ENCODE measurements around the gene DGKI.

The DGKI gene

DNA sequence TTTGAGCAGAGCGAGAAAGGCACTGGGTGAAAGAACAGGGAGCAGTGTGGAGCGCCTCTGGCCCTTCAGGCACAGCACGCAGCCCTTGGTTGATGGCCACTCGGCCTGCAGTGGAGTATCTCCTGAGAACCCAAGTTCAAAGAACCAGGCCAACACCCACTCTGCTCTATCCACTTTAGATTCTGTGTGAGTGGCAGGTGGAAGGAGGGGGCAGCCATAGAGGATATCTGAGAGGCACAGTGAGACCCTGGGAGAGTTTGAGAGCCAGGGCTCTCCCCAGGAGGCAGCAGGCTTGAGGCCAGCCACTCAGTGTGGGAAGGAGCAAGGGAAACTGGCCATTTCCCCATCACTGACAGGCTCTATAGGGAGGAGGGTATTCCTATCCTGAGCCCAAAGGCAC, 450.7 kb downstream of the DGKI start:
- Histone ChIP-seq H3K4me3 (ENCODE audit: low read length in 2 of 2) (no peak overlapping the region), H3K36me3 (ENCODE audit: control insufficient read depth in 2 of 2, insufficient read depth in 2 of 2, low read length in 2 of 2) (no peaks in the 10 kb centered on the region), H3K27me3 (ENCODE audit: control insufficient read depth in 1 of 2, insufficient read depth in 2 of 2, low read length in 2 of 2) (no peaks in the 10 kb centered on the region), H3K27ac (ENCODE audit: low read length) (no peak overlapping the region), H3K4me1 (ENCODE audit: control insufficient read depth, insufficient read depth, low read length) (no peaks in the 10 kb centered on the region), H3K9ac (ENCODE audit: low read length in 2 of 2) (no peak overlapping the region), H3K9me3 (ENCODE audit: control insufficient read depth in 2 of 2, low read length in 2 of 2) (no peaks in the 10 kb centered on the region)

DNA sequence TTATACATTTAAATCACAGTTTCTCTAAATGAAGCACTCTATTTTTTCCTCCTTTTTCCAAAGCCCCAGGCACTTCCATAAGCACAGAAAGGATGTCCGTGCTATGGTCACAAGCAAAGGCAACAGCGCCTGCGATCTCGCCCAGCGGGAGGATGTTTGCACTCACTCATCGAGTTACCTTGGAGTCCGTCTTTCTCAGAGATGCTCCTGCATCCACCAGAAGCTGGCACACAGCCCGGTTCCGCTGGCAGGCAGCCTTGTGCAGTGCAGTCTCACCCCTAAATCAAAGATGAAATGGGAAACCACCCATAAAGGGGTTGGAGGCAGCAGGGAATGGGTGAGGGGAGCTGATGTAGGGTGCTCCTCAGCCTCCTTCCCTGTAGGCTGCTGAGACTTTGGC, 451.4 kb downstream of the DGKI start:
- Histone ChIP-seq H3K4me1 (ENCODE audit: control insufficient read depth, insufficient read depth, low read length) (no peaks in the 10 kb centered on the region), H3K9ac (ENCODE audit: low read length in 2 of 2) (no peak overlapping the region), H3K27ac (ENCODE audit: low read length) (no peak overlapping the region), H3K36me3 (ENCODE audit: control insufficient read depth in 2 of 2, insufficient read depth in 2 of 2, low read length in 2 of 2) (no peaks in the 10 kb centered on the region), H3K27me3 (ENCODE audit: control insufficient read depth in 1 of 2, insufficient read depth in 2 of 2, low read length in 2 of 2) (no peaks in the 10 kb centered on the region), H3K9me3 (ENCODE audit: control insufficient read depth in 2 of 2, low read length in 2 of 2) (no peaks in the 10 kb centered on the region), H3K4me3 (ENCODE audit: low read length in 2 of 2) (no peak overlapping the region)

DNA sequence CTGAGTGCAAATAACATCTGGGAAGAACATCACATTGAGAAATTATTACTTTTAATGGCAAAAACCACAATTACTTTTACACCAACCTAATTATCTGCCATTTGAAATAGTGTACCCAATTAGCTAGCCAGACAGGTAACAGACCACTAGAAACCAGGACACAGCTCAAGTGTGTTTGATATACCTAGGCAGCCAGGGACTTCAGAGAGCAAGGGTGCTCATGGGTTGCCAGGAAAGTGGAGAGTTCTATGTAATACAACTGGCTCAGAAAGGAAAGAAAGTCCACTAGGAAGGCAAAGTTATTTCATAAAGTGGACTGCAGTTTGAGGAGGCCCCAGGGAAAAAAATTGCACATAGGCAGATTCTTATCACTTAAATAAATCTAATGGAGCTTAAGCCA, 453.2 kb downstream of the DGKI start:
- Histone ChIP-seq H3K9me3 (ENCODE audit: control insufficient read depth in 2 of 2, low read length in 2 of 2) (no peaks in the 10 kb centered on the region), H3K4me3 (ENCODE audit: low read length in 2 of 2) (no peak overlapping the region), H3K4me1 (ENCODE audit: control insufficient read depth, insufficient read depth, low read length) (no peaks in the 10 kb centered on the region), H3K36me3 (ENCODE audit: control insufficient read depth in 2 of 2, insufficient read depth in 2 of 2, low read length in 2 of 2) (no peaks in the 10 kb centered on the region), H3K9ac (ENCODE audit: low read length in 2 of 2) (no peak overlapping the region), H3K27me3 (ENCODE audit: control insufficient read depth in 1 of 2, insufficient read depth in 2 of 2, low read length in 2 of 2) (no peaks in the 10 kb centered on the region), H3K27ac (ENCODE audit: low read length) (no peak overlapping the region)

DNA sequence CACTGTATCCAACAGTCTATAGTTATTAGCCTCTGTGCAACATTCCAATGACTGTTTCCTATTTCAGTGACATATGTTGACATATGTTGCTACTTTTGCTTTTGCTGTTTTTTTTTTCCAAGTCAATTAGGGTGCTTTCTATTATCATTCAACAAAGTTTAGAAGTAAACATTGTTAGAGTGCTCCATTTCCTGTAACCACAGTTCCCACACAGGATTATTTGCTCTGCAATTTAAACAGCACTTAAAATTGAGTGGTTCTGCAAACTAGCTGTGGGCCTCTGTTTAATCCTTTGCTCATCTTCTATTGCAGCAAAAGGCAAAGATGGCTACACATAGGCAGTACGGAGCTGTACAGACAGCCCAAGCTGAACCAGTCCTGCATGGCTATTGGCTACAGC, 456.7 kb downstream of the DGKI start:
- H3K27ac ChIP-seq (ENCODE audit: low read length), result no peak overlapping the region
- H3K4me1 ChIP-seq (ENCODE audit: control insufficient read depth, insufficient read depth, low read length), result no peaks in the 10 kb centered on the region
- no peak overlapping the region for H3K4me3 ChIP-seq (ENCODE audit: low read length in 2 of 2)
- no peaks in the 10 kb centered on the region for H3K9me3 ChIP-seq (ENCODE audit: control insufficient read depth in 2 of 2, low read length in 2 of 2)
- no peaks in the 10 kb centered on the region for H3K27me3 ChIP-seq (ENCODE audit: control insufficient read depth in 1 of 2, insufficient read depth in 2 of 2, low read length in 2 of 2)
- H3K9ac ChIP-seq (ENCODE audit: low read length in 2 of 2), result no peak overlapping the region
- H3K36me3 ChIP-seq (ENCODE audit: control insufficient read depth in 2 of 2, insufficient read depth in 2 of 2, low read length in 2 of 2), result no peaks in the 10 kb centered on the region

DNA sequence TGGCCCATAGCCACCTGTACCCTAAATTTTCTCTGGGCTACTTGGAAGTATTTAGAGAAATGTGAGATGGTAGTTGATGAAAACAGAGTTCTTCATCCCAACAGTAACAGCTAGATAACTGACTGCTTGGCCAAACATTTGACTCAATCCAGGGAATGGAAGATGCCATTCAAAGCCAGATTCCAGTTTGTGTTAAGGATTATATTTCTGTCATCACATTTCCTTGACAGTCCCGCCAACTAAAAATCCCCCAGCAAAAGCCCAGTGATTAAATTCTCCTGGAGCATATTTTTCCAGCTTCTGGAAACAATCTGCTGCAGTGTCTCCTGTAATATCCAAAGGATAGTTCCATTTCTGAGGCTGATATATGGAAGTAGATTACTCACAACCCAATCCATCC, 457.9 kb downstream of the DGKI start:
- no peak overlapping the region for H3K4me3 ChIP-seq (ENCODE audit: low read length in 2 of 2)
- H3K27ac ChIP-seq (ENCODE audit: low read length), result no peak overlapping the region
- H3K9me3 ChIP-seq (ENCODE audit: control insufficient read depth in 2 of 2, low read length in 2 of 2), result no peaks in the 10 kb centered on the region
- H3K4me1 ChIP-seq (ENCODE audit: control insufficient read depth, insufficient read depth, low read length), result no peaks in the 10 kb centered on the region
- H3K36me3 ChIP-seq (ENCODE audit: control insufficient read depth in 2 of 2, insufficient read depth in 2 of 2, low read length in 2 of 2), result no peaks in the 10 kb centered on the region
- no peak overlapping the region for H3K9ac ChIP-seq (ENCODE audit: low read length in 2 of 2)
- no peaks in the 10 kb centered on the region for H3K27me3 ChIP-seq (ENCODE audit: control insufficient read depth in 1 of 2, insufficient read depth in 2 of 2, low read length in 2 of 2)

DNA sequence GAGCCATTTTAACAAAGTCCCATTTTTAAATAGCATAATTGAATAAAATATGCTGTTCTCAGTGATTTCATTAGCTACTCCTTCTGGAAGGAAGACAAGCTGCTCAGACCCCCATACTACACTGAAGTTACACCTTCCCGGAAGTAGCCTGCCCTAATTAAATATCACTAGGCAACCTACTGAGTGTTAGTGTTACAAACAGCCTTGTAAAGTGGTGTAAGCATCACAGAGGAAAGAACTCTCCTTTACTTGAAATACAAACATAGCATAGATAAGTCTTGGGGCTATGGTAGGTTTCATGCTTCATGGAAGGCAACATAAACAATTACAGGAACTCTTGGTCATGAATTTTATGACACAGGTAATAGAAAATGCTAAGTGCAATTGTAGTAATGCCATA, 459.8 kb downstream of the DGKI start:
- H3K27me3 ChIP-seq (ENCODE audit: control insufficient read depth in 1 of 2, insufficient read depth in 2 of 2, low read length in 2 of 2), result no peaks in the 10 kb centered on the region
- H3K36me3 ChIP-seq (ENCODE audit: control insufficient read depth in 2 of 2, insufficient read depth in 2 of 2, low read length in 2 of 2), result no peaks in the 10 kb centered on the region
- no peak overlapping the region for H3K4me3 ChIP-seq (ENCODE audit: low read length in 2 of 2)
- no peaks in the 10 kb centered on the region for H3K9me3 ChIP-seq (ENCODE audit: control insufficient read depth in 2 of 2, low read length in 2 of 2)
- no peaks in the 10 kb centered on the region for H3K4me1 ChIP-seq (ENCODE audit: control insufficient read depth, insufficient read depth, low read length)
- no peak overlapping the region for H3K27ac ChIP-seq (ENCODE audit: low read length)
- H3K9ac ChIP-seq (ENCODE audit: low read length in 2 of 2), result no peak overlapping the region

DNA sequence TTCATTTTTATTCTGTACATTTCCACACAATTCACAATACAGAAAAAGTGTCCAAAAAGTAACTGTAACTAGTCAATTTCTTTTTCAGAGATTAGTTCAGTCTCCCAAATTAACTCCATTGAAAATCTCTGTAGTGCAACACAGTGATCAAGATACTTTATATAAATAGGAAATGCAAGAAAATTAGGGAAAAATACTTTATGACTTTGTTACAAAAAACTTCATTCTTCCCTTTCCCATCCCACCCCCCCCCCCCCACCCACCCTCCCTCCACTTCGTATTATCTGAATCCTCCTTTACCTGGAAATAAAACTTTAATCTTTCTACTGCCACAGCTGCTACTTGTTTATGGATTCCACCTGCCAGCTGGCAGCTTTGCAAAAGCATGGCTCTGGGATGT, 465.7 kb downstream of the DGKI start:
- no peak overlapping the region for H3K4me3 ChIP-seq (ENCODE audit: low read length in 2 of 2)
- no peaks in the 10 kb centered on the region for H3K4me1 ChIP-seq (ENCODE audit: control insufficient read depth, insufficient read depth, low read length)
- H3K9ac ChIP-seq (ENCODE audit: low read length in 2 of 2), result no peak overlapping the region
- H3K27me3 ChIP-seq (ENCODE audit: control insufficient read depth in 1 of 2, insufficient read depth in 2 of 2, low read length in 2 of 2), result no peaks in the 10 kb centered on the region
- H3K9me3 ChIP-seq (ENCODE audit: control insufficient read depth in 2 of 2, low read length in 2 of 2), result no peaks in the 10 kb centered on the region
- no peak overlapping the region for H3K27ac ChIP-seq (ENCODE audit: low read length)
- no peaks in the 10 kb centered on the region for H3K36me3 ChIP-seq (ENCODE audit: control insufficient read depth in 2 of 2, insufficient read depth in 2 of 2, low read length in 2 of 2)

DNA sequence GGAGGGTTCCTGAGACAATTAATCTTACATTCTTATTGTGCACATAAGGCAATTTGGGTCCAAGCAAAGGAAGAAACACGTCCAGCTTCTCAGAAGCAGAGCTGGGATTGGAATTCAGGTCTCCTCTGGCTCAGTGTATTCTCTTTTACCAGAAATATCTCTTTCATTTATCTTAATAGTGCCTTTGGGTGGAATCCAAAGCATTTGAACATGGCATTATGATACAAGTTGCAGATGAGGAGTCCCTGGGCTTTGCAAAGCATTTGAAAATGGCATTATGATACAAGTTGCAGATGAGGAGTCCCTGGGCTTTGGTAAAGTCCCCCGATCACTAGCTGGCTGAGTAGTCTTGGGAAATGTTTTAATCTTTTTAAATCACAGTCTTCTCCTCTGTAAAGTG, 473.3 kb downstream of the DGKI start:
- no peak overlapping the region for H3K27ac ChIP-seq (ENCODE audit: low read length)
- no peaks in the 10 kb centered on the region for H3K4me1 ChIP-seq (ENCODE audit: control insufficient read depth, insufficient read depth, low read length)
- H3K4me3 ChIP-seq (ENCODE audit: low read length in 2 of 2), result no peak overlapping the region

DNA sequence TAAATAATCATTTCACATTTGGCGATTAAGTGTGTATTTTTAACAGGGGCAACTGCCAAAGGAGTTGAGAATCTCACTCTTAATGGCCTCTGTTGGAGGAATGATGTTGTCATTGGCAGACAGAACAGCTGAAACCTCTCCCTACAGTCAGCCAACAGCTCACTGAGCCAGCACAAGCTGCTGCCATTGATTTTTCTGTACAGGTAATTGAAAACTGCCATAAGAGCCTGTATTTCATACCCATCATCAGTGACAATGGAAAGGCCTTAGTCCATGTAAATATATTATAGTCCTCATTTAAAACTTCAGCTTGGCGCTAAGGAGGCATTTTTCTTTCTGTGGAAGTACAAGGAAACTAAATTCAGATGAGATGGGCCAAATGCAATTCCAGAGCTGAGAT, 475.2 kb downstream of the DGKI start:
- no peak overlapping the region for H3K9ac ChIP-seq (ENCODE audit: low read length in 2 of 2)
- H3K4me3 ChIP-seq (ENCODE audit: low read length in 2 of 2), result no peak overlapping the region
- H3K9me3 ChIP-seq (ENCODE audit: control insufficient read depth in 2 of 2, low read length in 2 of 2), result no peaks in the 10 kb centered on the region
- H3K27ac ChIP-seq (ENCODE audit: low read length), result no peak overlapping the region
- no peaks in the 10 kb centered on the region for H3K4me1 ChIP-seq (ENCODE audit: control insufficient read depth, insufficient read depth, low read length)
- no peaks in the 10 kb centered on the region for H3K27me3 ChIP-seq (ENCODE audit: control insufficient read depth in 1 of 2, insufficient read depth in 2 of 2, low read length in 2 of 2)
- H3K36me3 ChIP-seq (ENCODE audit: control insufficient read depth in 2 of 2, insufficient read depth in 2 of 2, low read length in 2 of 2), result no peaks in the 10 kb centered on the region

More for the DNA sequence above, 473.3 kb downstream of the DGKI start:
- Histone ChIP-seq H3K36me3 (ENCODE audit: control insufficient read depth in 2 of 2, insufficient read depth in 2 of 2, low read length in 2 of 2) (no peaks in the 10 kb centered on the region), H3K9me3 (ENCODE audit: control insufficient read depth in 2 of 2, low read length in 2 of 2) (no peaks in the 10 kb centered on the region), H3K27me3 (ENCODE audit: control insufficient read depth in 1 of 2, insufficient read depth in 2 of 2, low read length in 2 of 2) (no peaks in the 10 kb centered on the region), H3K9ac (ENCODE audit: low read length in 2 of 2) (no peak overlapping the region)

DNA sequence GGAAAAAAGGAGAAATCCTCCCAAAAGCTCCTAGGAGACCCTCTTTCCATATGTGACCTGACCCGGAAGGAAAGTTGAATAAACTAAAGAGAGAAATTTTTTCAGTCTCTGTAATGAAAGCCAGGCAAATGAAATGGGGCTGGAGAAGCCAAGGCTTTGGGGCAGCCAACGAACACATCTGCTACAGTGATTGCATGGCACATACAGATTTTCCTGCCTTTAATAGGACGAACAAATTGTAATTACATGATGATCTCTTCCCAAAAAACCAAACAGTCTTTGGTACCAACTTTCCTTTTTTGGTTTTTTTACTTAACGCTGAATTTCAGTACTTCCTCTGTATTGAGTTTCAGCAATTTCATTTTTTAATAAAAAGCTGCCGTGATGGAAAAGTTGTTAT, 479.8 kb downstream of the DGKI start:
- Histone ChIP-seq H3K36me3 (ENCODE audit: control insufficient read depth in 2 of 2, insufficient read depth in 2 of 2, low read length in 2 of 2) (no peaks in the 10 kb centered on the region), H3K27me3 (ENCODE audit: control insufficient read depth in 1 of 2, insufficient read depth in 2 of 2, low read length in 2 of 2) (no peaks in the 10 kb centered on the region), H3K9ac (ENCODE audit: low read length in 2 of 2) (no peak overlapping the region), H3K4me3 (ENCODE audit: low read length in 2 of 2) (no peak overlapping the region), H3K9me3 (ENCODE audit: control insufficient read depth in 2 of 2, low read length in 2 of 2) (no peaks in the 10 kb centered on the region), H3K4me1 (ENCODE audit: control insufficient read depth, insufficient read depth, low read length) (no peaks in the 10 kb centered on the region), H3K27ac (ENCODE audit: low read length) (no peak overlapping the region)

DNA sequence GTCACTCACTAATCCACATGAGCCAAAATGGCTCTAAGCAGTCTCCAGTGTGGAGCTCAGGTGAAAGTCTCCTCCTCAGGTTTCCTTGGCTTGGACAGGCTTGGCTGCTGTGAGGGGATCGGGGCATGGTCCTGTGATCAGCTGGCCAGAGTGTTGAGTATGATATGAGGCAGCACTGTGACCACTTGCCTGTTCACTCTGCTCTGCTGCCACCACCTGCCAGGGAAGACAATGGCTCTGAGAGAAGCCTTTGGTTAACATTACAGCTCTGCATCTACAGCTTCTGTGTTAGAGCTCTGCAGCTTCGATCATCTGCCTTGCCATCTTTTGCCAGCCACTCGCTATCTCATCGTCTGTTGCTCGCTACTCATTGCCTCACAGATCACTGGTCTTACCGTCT, 483.1 kb downstream of the DGKI start:
- H3K4me3 ChIP-seq (ENCODE audit: low read length in 2 of 2), result no peak overlapping the region
- no peaks in the 10 kb centered on the region for H3K4me1 ChIP-seq (ENCODE audit: control insufficient read depth, insufficient read depth, low read length)
- no peaks in the 10 kb centered on the region for H3K27me3 ChIP-seq (ENCODE audit: control insufficient read depth in 1 of 2, insufficient read depth in 2 of 2, low read length in 2 of 2)
- no peak overlapping the region for H3K9ac ChIP-seq (ENCODE audit: low read length in 2 of 2)
- H3K27ac ChIP-seq (ENCODE audit: low read length), result no peak overlapping the region
- no peaks in the 10 kb centered on the region for H3K36me3 ChIP-seq (ENCODE audit: control insufficient read depth in 2 of 2, insufficient read depth in 2 of 2, low read length in 2 of 2)
- H3K9me3 ChIP-seq (ENCODE audit: control insufficient read depth in 2 of 2, low read length in 2 of 2), result peaks cover 0 to 4% of the 10 kb centered on the region in 2 donors

Measured in stomach smooth muscle (tissue), 2 donors.